BLaER1 treated with 17β-estradiol and CSF1 and Interleukin-3, amounts not matched to agents 10 nM and 100 nM (cell line): ENCODE measurements around the gene KIF3A.

Experiments
- H3K27ac ChIP-seq, 11 experiments: shearing (Covaris generic); formaldehyde crosslinking; 2 replicates each; pipeline ENCODE4 v1.8.1; 2022
- H3K27me3 ChIP-seq, 11 experiments: shearing (Covaris generic); formaldehyde crosslinking; 2 replicates each; pipeline ENCODE4 v1.8.1; 2022
- H3K36me3 ChIP-seq, 11 experiments: shearing (Covaris generic); formaldehyde crosslinking; 2 replicates each; pipeline ENCODE4 v1.8.1; 2022
- H3K4me1 ChIP-seq, 10 experiments: shearing (Covaris generic); formaldehyde crosslinking; 2 replicates each; pipeline ENCODE4 v1.8.1; 2022
- H3K4me2 ChIP-seq, 11 experiments: shearing (Covaris generic); formaldehyde crosslinking; 2 replicates each; pipeline ENCODE4 v1.8.1; 2022
- H3K4me3 ChIP-seq, 10 experiments: shearing (Covaris generic); formaldehyde crosslinking; 2 replicates each; pipeline ENCODE4 v1.8.1; 2022
- H3K9ac ChIP-seq, 11 experiments: shearing (Covaris generic); formaldehyde crosslinking; 2 replicates each; pipeline ENCODE4 v1.8.1; 2022
- H3K9me3 ChIP-seq, 11 experiments: shearing (Covaris generic); formaldehyde crosslinking; replicated peaks in 1 of 11; 2 replicates each; pipeline ENCODE4 v1.8.1; 2022
- H4K20me1 ChIP-seq, 11 experiments: shearing (Covaris generic); formaldehyde crosslinking; 2 replicates each; pipeline ENCODE4 v1.8.1; 2022
- Cebpa-rat ChIP-seq, 11 experiments: shearing (Covaris generic); IDR thresholded peaks; 2 replicates each; pipeline ENCODE4 v1.8.1; 2022

KIF3A gene

DNA sequence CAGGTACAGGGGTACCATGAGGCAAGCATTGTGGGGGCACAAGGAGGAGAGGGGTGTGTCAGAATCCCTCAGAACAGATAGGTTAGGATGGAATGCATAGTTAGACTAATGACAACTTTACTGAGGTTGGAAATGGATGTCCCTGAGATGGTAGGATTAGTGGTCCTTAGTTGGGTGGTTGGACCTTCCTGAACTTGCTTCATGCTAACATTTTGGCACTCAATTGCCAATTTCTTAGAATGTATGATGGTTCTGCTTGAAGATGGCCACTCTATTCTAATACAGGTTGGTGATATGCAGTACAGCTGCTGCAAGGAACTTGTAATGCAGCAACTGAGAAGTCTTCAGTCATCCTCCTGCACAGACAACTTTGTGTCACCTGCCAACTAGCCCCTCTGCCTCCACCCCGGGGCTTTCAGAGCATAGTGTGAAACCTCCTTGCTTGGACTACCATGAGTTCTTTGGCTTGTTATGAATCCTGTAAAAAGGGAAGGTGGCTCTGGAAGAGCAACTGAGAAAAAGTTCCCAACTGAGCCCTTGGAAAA lies 15.3 kb upstream of the KIF3A start:
- Histone ChIP-seq H3K9me3 (peaks cover 3 to 8% (median 5%) of the 10 kb centered on the region in 11 experiments; a peak in 21 of 22 replicates), H4K20me1 (no peaks in the 10 kb centered on the region), H3K36me3 (peaks cover 0 to 6% (median 0%) of the 10 kb centered on the region in 11 experiments; a peak in 1 of 22 replicates), H3K9ac (no peak overlapping the region), H3K4me3 (no peak overlapping the region), H3K27ac (no peak overlapping the region), H3K27me3 (peaks cover 6 to 13% (median 9%) of the 10 kb centered on the region in 11 experiments), H3K4me2 (no peak overlapping the region), H3K4me1 (no peaks in the 10 kb centered on the region)
- no peak for TF ChIP-seq Cebpa-rat (IDR thresholded peaks at IDR 0.05)

DNA sequence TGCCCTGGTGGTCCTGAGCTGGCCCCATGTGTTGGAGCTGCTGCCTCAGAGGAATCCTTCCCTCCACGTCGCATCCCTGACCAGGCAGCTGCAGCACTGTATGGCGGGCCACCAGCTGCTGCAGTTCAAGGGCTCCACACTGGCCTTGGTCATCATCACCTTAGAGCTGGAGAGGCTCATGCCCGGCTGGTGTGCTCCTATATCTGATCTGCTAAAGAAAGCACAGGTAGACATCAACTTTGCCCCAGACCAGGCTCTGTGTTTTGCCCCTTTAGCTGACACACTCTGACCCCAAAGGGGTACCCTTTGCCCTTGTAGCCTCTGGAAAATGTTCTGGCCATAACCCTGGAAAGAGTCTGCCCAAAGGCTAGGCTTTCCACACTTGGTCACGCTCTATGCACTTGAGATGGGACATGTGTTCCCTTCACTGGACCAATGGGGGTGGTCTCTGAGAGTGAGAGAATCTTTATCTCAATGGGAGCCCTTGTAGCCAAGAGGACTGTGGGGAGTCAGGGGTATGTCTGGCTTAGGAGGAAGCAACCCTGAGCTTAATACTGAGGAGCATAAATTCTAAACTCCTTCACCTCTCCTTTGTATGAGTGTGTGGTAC lies 14.7 kb upstream of the KIF3A start:
- no peak overlapping the region for H3K9ac ChIP-seq
- no peak for TF ChIP-seq Cebpa-rat (IDR thresholded peaks at IDR 0.05)
- no peaks in the 10 kb centered on the region for H4K20me1 ChIP-seq
- H3K4me3 ChIP-seq, result no peak overlapping the region
- H3K27me3 ChIP-seq, result peaks cover 12 to 19% (median 14%) of the 10 kb centered on the region in 11 experiments
- peaks cover 8 to 14% (median 11%) of the 10 kb centered on the region in 11 experiments; a peak in 21 of 22 replicates for H3K9me3 ChIP-seq
- peaks cover 0 to 6% (median 0%) of the 10 kb centered on the region in 11 experiments; a peak in 1 of 22 replicates for H3K36me3 ChIP-seq
- no peak overlapping the region for H3K27ac ChIP-seq
- no peak overlapping the region for H3K4me2 ChIP-seq
- peaks cover 0 to under 1% (median 0%) of the 10 kb centered on the region in 10 experiments; a peak in 2 of 20 replicates for H3K4me1 ChIP-seq

DNA sequence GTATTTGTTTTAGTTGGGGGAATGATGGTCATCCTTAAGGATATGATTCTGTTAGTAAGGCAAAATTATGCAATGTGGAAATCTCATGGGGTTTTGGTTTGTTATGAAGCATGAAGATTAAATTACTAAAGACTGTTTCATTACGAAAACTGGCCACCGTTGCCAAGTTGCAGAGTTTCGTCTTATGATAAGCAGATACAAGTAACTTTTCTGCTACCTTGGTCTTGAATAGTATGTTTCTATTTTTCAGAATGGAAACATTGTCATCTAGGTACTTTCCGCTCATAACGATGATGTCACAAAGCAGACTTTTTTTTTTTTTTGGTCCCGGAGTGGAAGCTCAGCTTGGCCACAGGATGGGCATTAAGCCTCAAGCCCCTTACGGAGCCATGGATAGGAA lies 14.1 kb upstream of the KIF3A start:
- Histone ChIP-seq H3K27ac (no peak overlapping the region), H3K4me2 (no peak overlapping the region), H3K27me3 (peaks cover 18 to 25% (median 21%) of the 10 kb centered on the region in 11 experiments), H3K4me1 (peaks cover 0 to 3% (median 0%) of the 10 kb centered on the region in 10 experiments; a peak in 4 of 20 replicates), H4K20me1 (no peaks in the 10 kb centered on the region), H3K36me3 (peaks cover 0 to 6% (median 0%) of the 10 kb centered on the region in 11 experiments; a peak in 1 of 22 replicates), H3K4me3 (no peak overlapping the region), H3K9me3 (peaks cover 8 to 16% (median 13%) of the 10 kb centered on the region in 11 experiments; a peak in 21 of 22 replicates), H3K9ac (no peak overlapping the region)
- TF ChIP-seq Cebpa-rat (IDR thresholded peaks at IDR 0.05), result no peak

DNA sequence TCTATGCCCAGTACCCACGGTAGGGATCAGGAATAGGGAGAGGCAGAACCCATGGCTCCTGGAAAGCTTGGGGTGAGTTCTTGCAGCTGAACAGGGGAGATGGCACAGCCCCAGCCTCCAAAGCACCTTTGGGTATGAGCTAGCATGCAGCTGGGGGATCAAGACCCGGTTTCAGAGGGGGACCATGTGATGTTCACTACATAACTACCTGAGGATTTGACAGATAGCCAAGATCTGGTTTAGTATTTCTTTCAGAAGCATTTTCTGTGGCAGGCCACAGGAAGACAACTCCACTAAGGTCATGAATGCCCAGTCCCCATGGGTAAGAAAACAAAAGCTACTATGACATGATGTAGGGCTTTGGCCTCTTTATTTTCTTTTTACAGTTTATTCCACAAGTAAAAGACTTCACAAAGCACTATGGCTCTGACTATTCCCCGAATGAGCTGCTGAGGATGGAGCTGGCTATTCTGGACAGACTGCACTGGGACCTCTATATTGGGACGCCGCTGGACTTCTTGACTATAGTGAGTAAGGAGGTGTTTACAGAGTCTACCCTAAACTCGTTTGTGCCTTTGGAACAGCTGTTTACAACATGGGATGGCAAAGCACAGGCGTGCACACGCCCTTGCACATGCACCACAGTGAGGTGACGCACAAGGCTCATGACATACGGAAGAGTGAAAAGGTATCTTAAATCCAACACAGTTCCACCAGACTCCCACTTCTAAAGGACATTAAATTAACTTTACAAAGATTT lies 13.3 kb upstream of the KIF3A start:
- H3K9ac ChIP-seq, result no peak overlapping the region
- peaks cover 0 to 3% (median 0%) of the 10 kb centered on the region in 10 experiments; a peak in 4 of 20 replicates for H3K4me1 ChIP-seq
- TF ChIP-seq Cebpa-rat (IDR thresholded peaks at IDR 0.05), result no peak
- H4K20me1 ChIP-seq, result no peaks in the 10 kb centered on the region
- no peak overlapping the region for H3K27ac ChIP-seq
- no peak overlapping the region for H3K4me2 ChIP-seq
- peaks cover 8 to 16% (median 13%) of the 10 kb centered on the region in 11 experiments; a peak in 21 of 22 replicates for H3K9me3 ChIP-seq
- peaks cover 0 to 6% (median 0%) of the 10 kb centered on the region in 11 experiments; a peak in 1 of 22 replicates for H3K36me3 ChIP-seq
- H3K4me3 ChIP-seq, result no peak overlapping the region
- peaks cover 25 to 33% (median 29%) of the 10 kb centered on the region in 11 experiments for H3K27me3 ChIP-seq

- Histone ChIP-seq H3K27me3 (peaks cover 25 to 41% (median 33%) of the 10 kb centered on the region in 11 experiments), H3K4me1 (peaks cover 0 to 3% (median 0%) of the 10 kb centered on the region in 10 experiments; a peak in 4 of 20 replicates), H3K9ac (no peak overlapping the region), H3K4me2 (no peak overlapping the region), H3K4me3 (no peak overlapping the region), H3K36me3 (peaks cover 0 to 6% (median 0%) of the 10 kb centered on the region in 11 experiments; a peak in 1 of 22 replicates), H4K20me1 (no peaks in the 10 kb centered on the region), H3K27ac (no peak overlapping the region), H3K9me3 (peaks cover 8 to 16% (median 13%) of the 10 kb centered on the region in 11 experiments; a peak in 21 of 22 replicates)
- no peak for TF ChIP-seq Cebpa-rat (IDR thresholded peaks at IDR 0.05)
These were observed 12.2 kb upstream of the KIF3A start for GRCh38 chr5:132749506-132749905.

DNA sequence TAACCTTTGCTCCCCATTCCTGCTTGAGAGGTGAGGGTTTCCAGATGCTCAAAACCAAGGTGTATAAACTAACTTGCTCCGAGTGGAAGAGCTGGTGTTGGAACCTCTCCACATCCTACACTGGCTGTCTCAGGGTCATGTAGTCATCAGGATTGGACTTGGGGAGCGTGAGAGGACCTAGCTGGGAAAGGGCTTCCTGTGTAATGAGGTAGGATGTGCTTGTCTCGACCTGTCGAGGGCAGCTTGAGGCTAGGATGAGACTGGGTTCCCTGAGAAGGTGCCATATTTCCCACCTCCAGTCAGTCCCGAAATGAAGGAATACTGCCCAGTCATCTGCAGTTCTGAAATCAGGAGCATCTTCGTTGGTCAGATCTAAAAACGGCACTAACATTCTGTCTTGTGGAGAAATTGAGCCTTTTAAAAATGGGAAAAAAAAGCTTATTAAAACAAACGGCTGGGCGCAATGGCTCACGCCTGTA lies 11.2 kb upstream of the KIF3A start:
- Histone ChIP-seq H3K4me3 (no peak overlapping the region), H3K4me2 (no peak overlapping the region), H3K4me1 (peaks cover 0 to 3% (median 0%) of the 10 kb centered on the region in 10 experiments; a peak in 4 of 20 replicates), H3K9ac (no peak overlapping the region), H4K20me1 (no peaks in the 10 kb centered on the region), H3K27me3 (peaks cover 25 to 41% (median 33%) of the 10 kb centered on the region in 11 experiments), H3K36me3 (peaks cover 0 to 6% (median 0%) of the 10 kb centered on the region in 11 experiments; a peak in 1 of 22 replicates), H3K9me3 (peaks cover 8 to 16% (median 13%) of the 10 kb centered on the region in 11 experiments; a peak in 21 of 22 replicates), H3K27ac (no peak overlapping the region)
- TF ChIP-seq Cebpa-rat (IDR thresholded peaks at IDR 0.05), result no peak

DNA sequence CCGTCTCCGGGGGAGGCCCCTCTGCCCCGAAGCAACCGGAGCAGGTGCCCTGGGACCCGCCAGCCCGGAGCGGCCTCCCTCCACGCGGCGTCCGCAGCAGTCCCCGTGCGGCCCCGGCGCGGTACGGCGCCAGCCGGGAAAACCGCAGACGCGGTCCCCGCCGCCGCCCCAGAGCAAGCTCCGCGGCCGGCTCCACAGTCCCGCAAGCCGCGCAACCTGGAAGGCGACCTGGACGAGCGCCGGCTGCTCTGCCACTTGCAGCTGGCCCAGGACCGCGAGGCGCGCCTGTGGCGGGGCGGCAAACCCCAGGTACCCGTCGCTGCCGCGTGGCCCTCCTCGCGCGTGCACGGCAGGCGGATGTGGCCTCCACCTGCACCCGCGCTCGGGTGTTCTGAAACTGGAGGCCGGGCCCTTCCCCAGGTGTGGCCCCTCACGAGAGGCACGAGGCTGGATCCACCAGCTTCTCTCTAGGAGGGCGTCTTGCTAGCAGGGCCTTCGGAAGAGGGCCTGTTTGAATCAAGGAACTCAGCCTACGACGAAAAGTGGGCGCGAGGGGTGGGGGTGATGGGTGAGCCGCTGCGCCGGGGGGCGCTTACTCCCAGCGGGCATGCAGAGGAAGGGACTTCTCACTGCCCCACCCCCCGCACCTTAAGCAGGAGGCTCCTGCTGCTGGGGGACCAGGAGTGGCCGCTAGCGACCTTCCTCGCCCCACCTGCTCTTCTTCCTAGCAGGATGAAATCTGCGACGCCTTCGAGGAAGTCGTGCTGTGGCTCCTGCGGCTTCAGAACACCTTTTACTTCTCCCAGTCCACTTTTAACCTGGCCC lies 10.5 kb upstream of the KIF3A start:
- Histone ChIP-seq H3K4me3 (peak overlapping the region in 5 of 10 experiments; percentile 31 to 59 (median 44); a peak in 5 of 20 replicates), H3K9me3 (peaks cover 8 to 20% (median 13%) of the 10 kb centered on the region in 11 experiments; a peak in 21 of 22 replicates), H3K36me3 (peaks cover 0 to 6% (median 0%) of the 10 kb centered on the region in 11 experiments; a peak in 1 of 22 replicates), H3K27me3 (peaks cover 25 to 41% (median 33%) of the 10 kb centered on the region in 11 experiments), H4K20me1 (no peaks in the 10 kb centered on the region), H3K9ac (no peak overlapping the region), H3K4me2 (peak overlapping the region in 1 of 11 experiments; percentile 56; a peak in 2 of 22 replicates), H3K27ac (no peak overlapping the region), H3K4me1 (peaks cover 0 to 3% (median 0%) of the 10 kb centered on the region in 10 experiments; a peak in 4 of 20 replicates)
- no peak for TF ChIP-seq Cebpa-rat (IDR thresholded peaks at IDR 0.05)
